K562 (cell line): ENCODE data around the gene FGF22. TPM values are rescaled to one million over a fixed set of nuclear protein-coding genes. Genes with fewer than 3 reads are reported as not detected.

Source experiments
- FOSL1 ChIP-seq: fragments of 200-800 bp; sonication (Bioruptor generic); conservative IDR thresholded peaks from 2 replicates; pipeline ENCODE4 v1.6.1; 2016; ENCODE audit warnings: missing genetic modification characterization, missing compliant biosample characterization
- GABPA ChIP-seq: fragments of 200-800 bp; sonication (Bioruptor generic); conservative IDR thresholded peaks from 2 replicates; pipeline ENCODE4 v1.6.1; 2016; ENCODE audit warnings: low read depth, missing genetic modification characterization, missing compliant biosample characterization
- GABPB1 ChIP-seq: sonication (generic); formaldehyde crosslinking; IDR thresholded peaks from 2 replicates; pipeline ENCODE4 v1.8.0; 2022; ENCODE audit warnings: mild to moderate bottlenecking, missing genetic modification reagents
- HMG20B ChIP-seq: fragments of 250-450 bp; sonication (Bioruptor Pico); IDR thresholded peaks from 2 replicates; pipeline ENCODE4 v1.5.0; 2021; ENCODE audit warnings: mild to moderate bottlenecking
- ID3 ChIP-seq, 2 experiments: fragments of 250-450 bp in 1 of 2; fragments of 450-650 bp in 1 of 2; sonication (Bioruptor Pico) in 1 of 2; IDR thresholded peaks; 2 replicates each; pipeline versions ENCODE4 v1.6.1 to v1.8.0; 2016 to 2021; ENCODE audit warnings: mild to moderate bottlenecking in 2 of 2, moderate library complexity in 2 of 2, missing compliant biosample characterization in 1 of 2, missing genetic modification characterization in 1 of 2
- NCOA4 ChIP-seq: fragments of 450-650 bp; IDR thresholded peaks from 2 replicates; pipeline ENCODE4 v1.6.1; 2018; ENCODE audit warnings: mild to moderate bottlenecking; ENCODE audit not compliant: partially characterized antibody
- NFE2 ChIP-seq: IDR thresholded peaks from 2 replicates; pipeline ENCODE4 v1.6.1; 2014; ENCODE audit warnings: antibody characterized with exemption, low read depth
- NR3C1 ChIP-seq: sonication (generic); formaldehyde crosslinking; IDR thresholded peaks from 2 replicates; pipeline ENCODE4 v1.8.1; 2022; ENCODE audit warnings: missing genetic modification reagents
- PHB ChIP-seq: fragments of 250-450 bp; sonication (Bioruptor Pico); IDR thresholded peaks from 2 replicates; pipeline ENCODE4 v1.5.0; 2021
- PTTG1 ChIP-seq: fragments of 450-650 bp; IDR thresholded peaks from 2 replicates; pipeline ENCODE4 v1.6.1; 2016; ENCODE audit warnings: low read depth, mild to moderate bottlenecking, missing genetic modification characterization, missing compliant biosample characterization
- SRF ChIP-seq, 2 experiments: fragments of 250-450, 450-650 bp in 1 of 2; sonication (Bioruptor Pico) in 1 of 2; sonication (generic) in 1 of 2; formaldehyde crosslinking; IDR thresholded peaks; 2 replicates each; pipeline versions ENCODE4 v1.5.0 to v1.5.1; 2020 to 2022; ENCODE audit warnings: mild to moderate bottlenecking in 1 of 2, missing genetic modification reagents in 1 of 2
- ZBTB5 ChIP-seq: fragments of 450-650 bp; IDR thresholded peaks from 2 replicates; pipeline ENCODE4 v1.6.1; 2017; ENCODE audit warnings: antibody characterized with exemption
- ZBTB8A ChIP-seq: fragments of 450-650 bp; IDR thresholded peaks from 2 replicates; pipeline ENCODE4 v1.6.1; 2018; ENCODE audit warnings: mild to moderate bottlenecking, moderate library complexity; ENCODE audit not compliant: partially characterized antibody
- ZKSCAN1 ChIP-seq: fragments of 150-350 bp; IDR thresholded peaks from 2 replicates; pipeline ENCODE4 v1.6.1; 2016; ENCODE audit warnings: low read depth, low read length
- ZNF707 ChIP-seq: fragments of 250-450 bp; sonication (Bioruptor Pico); conservative IDR thresholded peaks from 2 replicates; pipeline ENCODE4 v1.8.0; 2022; ENCODE audit warnings: inconsistent platforms, mild to moderate bottlenecking, moderate library complexity
- polyA plus RNA-seq, 8 experiments: library from polyadenylated mRNA; depleted of rRNA in 4 of 8; stranded (reverse) in 5 of 8; unstranded in 3 of 8; fragments of >200 nt; fragmentation: Nextera tagmentation in 2 of 8; fragmentation: Illumina TruSeq in 1 of 8; extraction: Ambion mirVana in 2 of 8; extraction: Trizol in 1 of 8; gene quantifications; 2 replicates each; pipeline versions ENCODE4 v1.2.1 to v1.2.3, GENCODE V29; 2011 to 2014; ENCODE audit warnings: inconsistent platforms in 1 of 8, missing spikeins in 1 of 8
- total RNA-seq, 7 experiments: library from RNA; depleted of rRNA in 6 of 7; stranded (reverse); fragments of >200 nt in 6 of 7; fragmentation: Illumina TruSeq in 2 of 7; extraction: Trizol in 2 of 7; gene quantifications; 2 replicates each; pipeline versions ENCODE4 v1.2.1 to v1.2.3, GENCODE V29; 2011 to 2021; ENCODE audit warnings: low replicate concordance in 1 of 7
- TF ChIP-seq, protein P1 (sequence below), 2 experiments: fragments of 450-650 bp; IDR thresholded peaks; 2 replicates each; pipeline ENCODE4 v1.6.1; 2018; ENCODE audit warnings: mild to moderate bottlenecking in 2 of 2, low read depth in 1 of 2; ENCODE audit not compliant: partially characterized antibody in 2 of 2
- TF ChIP-seq, protein P2 (sequence below): IDR thresholded peaks from 3 replicates; pipeline ENCODE4 v1.6.1; 2011; ENCODE audit warnings: borderline replicate concordance, mild to moderate bottlenecking, moderate library complexity; ENCODE audit not compliant: insufficient read length; ENCODE audit errors: extremely low read depth

FGF22 gene
- total and polyA plus RNA-seq, 9 of the 15 experiments (the other 6 are each of a cell fraction or from before 2014, with no cell fraction given), result 0.14 to 2.2 (median 0.86) TPM; not detected in 4

GRCh38 chr19:633786-634639, 5.7 kb upstream of the FGF22 start (continued):
- TF ChIP-seq ZBTB8A (no peak), GABPB1 (CRISPR knock-in tag) (no peak), PHB (no peak), FOSL1 (tag) (no peak), NCOA4 (no peak), PTTG1 (tag) (no peak), NFE2 (no peak), ZKSCAN1 (no peak), ZBTB5 (no peak), SRF (CRISPR knock-in tag; IDR thresholded peaks at IDR 0.05) (no peak), ID3 (CRISPR knock-in tag; IDR thresholded peaks at IDR 0.05) (no peak), ID3 (tag; IDR thresholded peaks at IDR 0.05) (no peak), HMG20B (no peak), GABPA (tag) (peak; percentile 71), ZNF707 (no peak), NR3C1 (CRISPR knock-in tag) (no peak)
- TF ChIP-seq, protein P1, sequence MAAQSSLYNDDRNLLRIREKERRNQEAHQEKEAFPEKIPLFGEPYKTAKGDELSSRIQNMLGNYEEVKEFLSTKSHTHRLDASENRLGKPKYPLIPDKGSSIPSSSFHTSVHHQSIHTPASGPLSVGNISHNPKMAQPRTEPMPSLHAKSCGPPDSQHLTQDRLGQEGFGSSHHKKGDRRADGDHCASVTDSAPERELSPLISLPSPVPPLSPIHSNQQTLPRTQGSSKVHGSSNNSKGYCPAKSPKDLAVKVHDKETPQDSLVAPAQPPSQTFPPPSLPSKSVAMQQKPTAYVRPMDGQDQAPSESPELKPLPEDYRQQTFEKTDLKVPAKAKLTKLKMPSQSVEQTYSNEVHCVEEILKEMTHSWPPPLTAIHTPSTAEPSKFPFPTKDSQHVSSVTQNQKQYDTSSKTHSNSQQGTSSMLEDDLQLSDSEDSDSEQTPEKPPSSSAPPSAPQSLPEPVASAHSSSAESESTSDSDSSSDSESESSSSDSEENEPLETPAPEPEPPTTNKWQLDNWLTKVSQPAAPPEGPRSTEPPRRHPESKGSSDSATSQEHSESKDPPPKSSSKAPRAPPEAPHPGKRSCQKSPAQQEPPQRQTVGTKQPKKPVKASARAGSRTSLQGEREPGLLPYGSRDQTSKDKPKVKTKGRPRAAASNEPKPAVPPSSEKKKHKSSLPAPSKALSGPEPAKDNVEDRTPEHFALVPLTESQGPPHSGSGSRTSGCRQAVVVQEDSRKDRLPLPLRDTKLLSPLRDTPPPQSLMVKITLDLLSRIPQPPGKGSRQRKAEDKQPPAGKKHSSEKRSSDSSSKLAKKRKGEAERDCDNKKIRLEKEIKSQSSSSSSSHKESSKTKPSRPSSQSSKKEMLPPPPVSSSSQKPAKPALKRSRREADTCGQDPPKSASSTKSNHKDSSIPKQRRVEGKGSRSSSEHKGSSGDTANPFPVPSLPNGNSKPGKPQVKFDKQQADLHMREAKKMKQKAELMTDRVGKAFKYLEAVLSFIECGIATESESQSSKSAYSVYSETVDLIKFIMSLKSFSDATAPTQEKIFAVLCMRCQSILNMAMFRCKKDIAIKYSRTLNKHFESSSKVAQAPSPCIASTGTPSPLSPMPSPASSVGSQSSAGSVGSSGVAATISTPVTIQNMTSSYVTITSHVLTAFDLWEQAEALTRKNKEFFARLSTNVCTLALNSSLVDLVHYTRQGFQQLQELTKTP (IDR thresholded peaks at IDR 0.05; ENCODE audit: low read depth in 1 of 2, partially characterized antibody in 2 of 2), result peak in 1 of 2 experiments; percentile 36
- TF ChIP-seq, protein P2, sequence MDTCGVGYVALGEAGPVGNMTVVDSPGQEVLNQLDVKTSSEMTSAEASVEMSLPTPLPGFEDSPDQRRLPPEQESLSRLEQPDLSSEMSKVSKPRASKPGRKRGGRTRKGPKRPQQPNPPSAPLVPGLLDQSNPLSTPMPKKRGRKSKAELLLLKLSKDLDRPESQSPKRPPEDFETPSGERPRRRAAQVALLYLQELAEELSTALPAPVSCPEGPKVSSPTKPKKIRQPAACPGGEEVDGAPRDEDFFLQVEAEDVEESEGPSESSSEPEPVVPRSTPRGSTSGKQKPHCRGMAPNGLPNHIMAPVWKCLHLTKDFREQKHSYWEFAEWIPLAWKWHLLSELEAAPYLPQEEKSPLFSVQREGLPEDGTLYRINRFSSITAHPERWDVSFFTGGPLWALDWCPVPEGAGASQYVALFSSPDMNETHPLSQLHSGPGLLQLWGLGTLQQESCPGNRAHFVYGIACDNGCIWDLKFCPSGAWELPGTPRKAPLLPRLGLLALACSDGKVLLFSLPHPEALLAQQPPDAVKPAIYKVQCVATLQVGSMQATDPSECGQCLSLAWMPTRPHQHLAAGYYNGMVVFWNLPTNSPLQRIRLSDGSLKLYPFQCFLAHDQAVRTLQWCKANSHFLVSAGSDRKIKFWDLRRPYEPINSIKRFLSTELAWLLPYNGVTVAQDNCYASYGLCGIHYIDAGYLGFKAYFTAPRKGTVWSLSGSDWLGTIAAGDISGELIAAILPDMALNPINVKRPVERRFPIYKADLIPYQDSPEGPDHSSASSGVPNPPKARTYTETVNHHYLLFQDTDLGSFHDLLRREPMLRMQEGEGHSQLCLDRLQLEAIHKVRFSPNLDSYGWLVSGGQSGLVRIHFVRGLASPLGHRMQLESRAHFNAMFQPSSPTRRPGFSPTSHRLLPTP, result no peak
